Measurements from ENCODE around the gene GPRIN3. TPM values are rescaled to one million over a fixed set of nuclear protein-coding genes. Genes with fewer than 3 reads are reported as not detected.
"Not testable (repeated sequence)": the region's sequence is repeated elsewhere in the genome, so short reads cannot be mapped to it uniquely, and the experiment has no call there.

The GPRIN3 gene
- total and polyA plus RNA-seq, 2 experiments from 2014 or later = 5.1 to 18.0 TPM

DNA sequence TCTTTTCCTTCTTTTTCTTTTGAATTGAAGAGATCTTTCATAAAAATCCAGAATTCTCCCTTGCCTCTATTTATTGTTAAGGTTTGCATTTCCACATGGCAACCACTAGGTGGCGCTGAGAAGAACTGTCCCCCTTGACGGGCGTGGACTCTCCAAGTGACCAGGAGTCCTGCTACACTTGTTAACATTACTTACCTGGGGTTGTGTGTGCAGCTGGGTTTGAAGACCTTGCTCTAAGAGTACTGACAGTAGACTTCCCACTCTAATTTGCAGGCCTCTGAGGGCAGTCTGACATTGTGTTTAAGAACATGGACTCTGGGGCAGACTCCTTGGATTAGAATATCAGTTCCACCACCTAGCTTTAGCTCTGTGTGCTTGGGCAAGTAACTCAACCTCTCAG, 52.8 kb downstream of the GPRIN3 start:
- DNase-seq (ENCODE audit: low read depth in 1 of 2, low spot score in 1 of 2) = peak; percentile 41 to 46
- TF ChIP-seq, protein P1, sequence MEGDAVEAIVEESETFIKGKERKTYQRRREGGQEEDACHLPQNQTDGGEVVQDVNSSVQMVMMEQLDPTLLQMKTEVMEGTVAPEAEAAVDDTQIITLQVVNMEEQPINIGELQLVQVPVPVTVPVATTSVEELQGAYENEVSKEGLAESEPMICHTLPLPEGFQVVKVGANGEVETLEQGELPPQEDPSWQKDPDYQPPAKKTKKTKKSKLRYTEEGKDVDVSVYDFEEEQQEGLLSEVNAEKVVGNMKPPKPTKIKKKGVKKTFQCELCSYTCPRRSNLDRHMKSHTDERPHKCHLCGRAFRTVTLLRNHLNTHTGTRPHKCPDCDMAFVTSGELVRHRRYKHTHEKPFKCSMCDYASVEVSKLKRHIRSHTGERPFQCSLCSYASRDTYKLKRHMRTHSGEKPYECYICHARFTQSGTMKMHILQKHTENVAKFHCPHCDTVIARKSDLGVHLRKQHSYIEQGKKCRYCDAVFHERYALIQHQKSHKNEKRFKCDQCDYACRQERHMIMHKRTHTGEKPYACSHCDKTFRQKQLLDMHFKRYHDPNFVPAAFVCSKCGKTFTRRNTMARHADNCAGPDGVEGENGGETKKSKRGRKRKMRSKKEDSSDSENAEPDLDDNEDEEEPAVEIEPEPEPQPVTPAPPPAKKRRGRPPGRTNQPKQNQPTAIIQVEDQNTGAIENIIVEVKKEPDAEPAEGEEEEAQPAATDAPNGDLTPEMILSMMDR (IDR thresholded peaks at IDR 0.05; ENCODE audit: low read depth, low read length) = peak; percentile 78
- peak overlapping the region; percentile 2 for H3K27ac ChIP-seq
- no peaks in the 10 kb centered on the region for H3K27me3 ChIP-seq
- H3K36me3 ChIP-seq = no peaks in the 10 kb centered on the region
- no peak overlapping the region for H3K4me3 ChIP-seq
- H3K9me3 ChIP-seq (ENCODE audit: low read depth) = no peaks in the 10 kb centered on the region
- H3K4me1 ChIP-seq (ENCODE audit: low read depth) = peaks cover 54% of the 10 kb centered on the region

DNA sequence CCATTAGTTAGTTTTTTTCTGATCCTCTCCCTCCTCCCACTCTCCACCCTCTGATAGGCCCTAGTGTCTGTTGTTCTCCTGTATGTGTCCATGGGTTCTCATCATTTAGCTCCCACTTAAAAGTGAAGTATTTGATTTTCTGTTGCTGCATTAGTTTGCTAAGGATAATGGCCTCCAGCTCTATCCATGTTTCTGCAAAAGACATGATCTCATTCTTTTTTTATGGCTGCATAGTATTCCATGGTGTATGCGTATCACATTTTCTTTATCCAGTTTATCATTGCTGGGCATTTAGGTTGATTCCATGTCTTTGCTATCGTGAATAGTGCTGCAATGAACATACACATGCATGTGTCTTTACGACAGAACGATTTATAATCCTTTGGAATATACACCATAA, 53.3 kb downstream of the GPRIN3 start:
- not testable (repeated sequence) for H3K27me3 ChIP-seq; H3K4me3 ChIP-seq; H3K27ac ChIP-seq; H3K9me3 ChIP-seq (ENCODE audit: low read depth); H3K36me3 ChIP-seq; DNase-seq (ENCODE audit: low read depth in 1 of 2, low spot score in 1 of 2)
- H3K4me1 ChIP-seq (ENCODE audit: low read depth) = peaks cover 50% of the 10 kb centered on the region

DNA sequence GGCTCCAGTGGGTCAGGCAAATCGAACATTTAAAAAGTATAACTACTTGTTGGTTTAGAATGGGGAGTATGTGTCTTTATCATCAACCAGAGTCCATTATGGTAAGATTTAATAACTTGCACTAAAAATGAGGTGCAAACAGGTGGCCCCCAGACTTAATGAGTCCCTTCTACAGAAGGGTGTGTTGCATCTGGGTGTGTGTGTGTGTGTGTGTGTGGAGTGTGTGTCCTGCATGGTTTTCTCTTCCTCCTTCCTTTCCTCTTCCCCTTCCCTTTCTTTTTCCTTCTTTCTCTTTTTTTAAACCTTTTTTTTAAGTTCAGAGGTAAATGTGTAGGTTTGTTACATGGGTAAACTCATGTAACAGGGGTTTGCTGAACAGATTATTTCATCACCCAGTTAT, 53.7 kb downstream of the GPRIN3 start:
- Histone ChIP-seq H3K4me3 (no peak overlapping the region), H3K27ac (no peak overlapping the region), H3K4me1 (ENCODE audit: low read depth) (peaks cover 46% of the 10 kb centered on the region), H3K27me3 (no peaks in the 10 kb centered on the region), H3K36me3 (no peaks in the 10 kb centered on the region), H3K9me3 (ENCODE audit: low read depth) (no peaks in the 10 kb centered on the region)
- TF ChIP-seq, protein P1 (IDR thresholded peaks at IDR 0.05; ENCODE audit: low read depth, low read length) = no peak
- DNase-seq (ENCODE audit: low read depth in 1 of 2, low spot score in 1 of 2) = no peak

DNA sequence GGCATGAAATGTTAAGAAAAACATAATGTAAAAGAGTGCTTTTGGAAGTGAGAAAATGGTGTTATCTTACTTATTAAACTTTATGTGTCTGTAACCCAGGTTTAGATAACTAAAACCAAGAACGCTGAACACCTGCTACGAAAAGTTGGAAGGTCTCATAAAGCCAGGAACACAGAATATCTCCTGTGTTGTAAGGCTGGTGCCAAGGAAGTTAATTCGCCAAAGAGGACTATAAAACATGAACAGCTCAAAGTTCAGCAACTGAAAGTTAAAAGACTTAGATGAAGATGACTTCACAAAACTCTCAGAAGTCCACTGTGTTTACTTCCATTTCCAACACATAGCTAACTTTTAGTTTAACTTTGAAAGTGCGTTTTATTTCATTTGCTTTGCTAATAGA, 54.3 kb downstream of the GPRIN3 start:
- Histone ChIP-seq H3K4me1 (ENCODE audit: low read depth) (peaks cover 40% of the 10 kb centered on the region), H3K27me3 (no peaks in the 10 kb centered on the region)
- TF ChIP-seq, protein P1 (IDR thresholded peaks at IDR 0.05; ENCODE audit: low read depth, low read length) = no peak

DNA sequence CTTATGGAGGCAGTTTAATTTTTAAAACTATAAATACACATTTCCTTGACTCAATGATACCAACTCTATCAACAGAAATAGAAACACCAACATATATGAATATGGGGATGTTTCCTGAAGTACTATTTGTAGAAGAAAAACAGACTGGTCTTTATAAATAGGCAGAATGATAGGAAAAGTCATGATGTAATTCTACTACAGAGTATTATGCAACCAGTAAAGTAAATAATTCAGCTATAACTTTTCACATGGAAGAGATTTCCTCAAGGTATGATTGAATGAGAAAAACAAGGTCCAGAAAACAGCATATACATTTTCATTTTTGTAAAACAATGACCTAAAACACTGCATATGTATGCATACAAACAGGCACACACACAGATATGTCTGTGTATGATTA, 56.2 kb downstream of the GPRIN3 start:
- H3K27ac ChIP-seq = no peak overlapping the region
- TF ChIP-seq, protein P1 (IDR thresholded peaks at IDR 0.05; ENCODE audit: low read depth, low read length) = no peak
- no peaks in the 10 kb centered on the region for H3K36me3 ChIP-seq
- H3K9me3 ChIP-seq (ENCODE audit: low read depth) = no peaks in the 10 kb centered on the region
- DNase-seq (ENCODE audit: low read depth in 1 of 2, low spot score in 1 of 2) = no peak
- H3K4me1 ChIP-seq (ENCODE audit: low read depth) = peaks cover 20% of the 10 kb centered on the region
- no peaks in the 10 kb centered on the region for H3K27me3 ChIP-seq
- no peak overlapping the region for H3K4me3 ChIP-seq

More for the DNA sequence above, 54.3 kb downstream of the GPRIN3 start:
- Histone ChIP-seq H3K9me3 (ENCODE audit: low read depth) (no peaks in the 10 kb centered on the region), H3K27ac (no peak overlapping the region), H3K36me3 (no peaks in the 10 kb centered on the region), H3K4me3 (no peak overlapping the region)
- DNase-seq (ENCODE audit: low read depth in 1 of 2, low spot score in 1 of 2) = no peak

DNA sequence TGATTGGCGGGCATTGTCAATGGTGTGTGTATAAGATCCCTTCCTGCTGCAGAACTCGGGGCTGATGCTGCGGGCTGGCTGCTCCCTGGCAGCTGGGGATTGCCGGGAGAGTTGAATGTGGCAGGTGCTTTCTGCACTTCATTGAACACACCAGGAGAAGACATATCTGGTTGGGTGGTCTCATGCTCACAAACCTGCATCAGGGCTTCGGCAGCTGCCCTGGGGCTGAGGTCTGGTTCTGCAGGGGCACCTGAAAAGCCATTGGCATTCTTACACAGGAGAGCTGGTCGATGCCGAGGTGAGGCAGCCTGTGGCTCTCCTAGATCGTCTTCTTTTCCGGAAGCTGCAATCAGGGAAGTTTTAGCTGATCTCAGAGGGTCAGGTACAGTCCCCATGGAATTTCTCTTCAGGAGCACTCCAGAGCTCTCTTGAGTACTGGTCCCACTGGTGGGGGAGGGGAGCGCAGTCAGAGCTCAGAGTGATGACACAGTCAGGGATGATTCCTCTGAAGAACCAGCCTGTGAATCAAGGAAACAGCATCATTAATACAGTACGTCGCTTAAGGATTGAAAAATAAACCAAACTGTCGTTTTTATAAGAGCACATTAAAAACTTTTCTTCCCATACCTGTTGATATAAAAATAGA, 57.8 kb downstream of the GPRIN3 start:
- no peak for DNase-seq (ENCODE audit: low read depth in 1 of 2, low spot score in 1 of 2)
- Histone ChIP-seq H3K9me3 (ENCODE audit: low read depth) (no peaks in the 10 kb centered on the region), H3K4me1 (ENCODE audit: low read depth) (peaks cover 7% of the 10 kb centered on the region), H3K27me3 (no peaks in the 10 kb centered on the region), H3K36me3 (no peaks in the 10 kb centered on the region), H3K4me3 (no peak overlapping the region), H3K27ac (no peak overlapping the region)
- TF ChIP-seq, protein P1 (IDR thresholded peaks at IDR 0.05; ENCODE audit: low read depth, low read length) = no peak

All from cardiac muscle cell (in vitro differentiated cells and primary cell).